Naive B cell (primary cell): Measurements from ENCODE around the gene ADD3. TPM values are rescaled to one million over a fixed set of nuclear protein-coding genes. Genes with fewer than 3 reads are reported as not detected.

Experiments used
- ATAC-seq, 2 donors: fragments of 150-1000 bp; cut with Tn5 transposase; 2 replicates each; pipeline ENCODE4 v1.10.0; 2021; ENCODE audit warnings: low read depth in 2 of 2, mild to moderate bottlenecking in 2 of 2, moderate library complexity in 2 of 2
- DNase-seq: peaks from one replicate; pipeline ENCODE4 v3.0.0; 2022
- H3K27ac Mint-ChIP-seq, 6 donors: one replicate each; pipeline ENCODE4 v1.8.0; 2020 to 2022; ENCODE audit warnings: mild to moderate bottlenecking in 6 of 6, mixed read lengths in 6 of 6, moderate library complexity in 5 of 6, inconsistent platforms in 2 of 6
- H3K27me3 Mint-ChIP-seq, 3 donors: one replicate each; pipeline ENCODE4 v1.8.0; 2021 to 2022; ENCODE audit warnings: mixed read lengths in 3 of 3, mild to moderate bottlenecking in 1 of 3
- H3K36me3 Mint-ChIP-seq, 2 donors: one replicate each; pipeline ENCODE4 v1.8.0; 2020 to 2022; ENCODE audit warnings: mixed read lengths in 2 of 2, inconsistent platforms in 1 of 2, mild to moderate bottlenecking in 1 of 2
- H3K4me1 Mint-ChIP-seq, 3 donors: one replicate each; pipeline ENCODE4 v1.8.0; 2020 to 2022; ENCODE audit warnings: mixed read lengths in 3 of 3, inconsistent platforms in 1 of 3, mild to moderate bottlenecking in 1 of 3, moderate library complexity in 1 of 3
- H3K4me3 Mint-ChIP-seq, 8 donors: one replicate each; pipeline ENCODE4 v1.8.0; 2020 to 2022; ENCODE audit warnings: mild to moderate bottlenecking in 8 of 8, mixed read lengths in 8 of 8, moderate library complexity in 8 of 8, inconsistent platforms in 2 of 8
- H3K9me3 Mint-ChIP-seq, 7 donors: one replicate each; pipeline ENCODE4 v1.8.0; 2020 to 2022; ENCODE audit warnings: mixed read lengths in 7 of 7, mild to moderate bottlenecking in 5 of 7, inconsistent platforms in 2 of 7, moderate library complexity in 1 of 7
- polyA plus RNA-seq, 6 donors: library from polyadenylated mRNA; unstranded; fragments of 300-500 nt; fragmentation: Illumina TruSeq; gene quantifications; one replicate each; pipeline ENCODE4 v1.2.3, GENCODE V29; 2021; ENCODE audit warnings: low read depth in 6 of 6

Gene ADD3
- polyA plus RNA-seq, 6 donors from 2014 or later: 322 to 394 (median 366) TPM

DNA sequence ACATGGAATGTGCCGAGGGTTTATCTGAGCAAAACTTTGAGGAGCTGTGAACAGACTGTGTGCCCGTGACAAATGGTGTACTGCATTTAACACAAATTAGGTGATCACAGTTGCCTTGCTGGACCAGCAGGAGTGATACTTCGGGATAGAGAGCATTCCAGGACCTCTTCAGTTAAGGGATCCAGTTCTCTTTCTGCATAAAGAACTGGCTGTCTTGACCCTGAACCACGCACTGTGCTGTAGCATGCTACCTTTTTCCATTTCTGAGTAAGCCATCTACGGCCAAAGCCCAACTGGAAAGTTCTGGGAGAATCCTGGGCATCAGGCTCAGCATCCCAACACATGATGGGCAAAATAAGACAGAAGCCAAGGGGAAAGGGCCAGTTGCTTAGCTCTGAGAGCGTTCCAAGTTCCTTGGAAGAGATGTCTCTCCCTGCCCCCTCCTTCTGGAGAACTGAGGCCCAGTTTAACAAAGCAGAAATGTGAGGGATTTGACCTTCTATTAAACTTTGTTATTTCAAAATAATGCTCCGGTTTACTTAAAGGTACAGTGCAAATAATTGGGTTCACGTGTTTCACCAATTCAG is 37.9 kb upstream of the ADD3 start:
- H3K27ac Mint-ChIP-seq: no peak overlapping the region

DNA sequence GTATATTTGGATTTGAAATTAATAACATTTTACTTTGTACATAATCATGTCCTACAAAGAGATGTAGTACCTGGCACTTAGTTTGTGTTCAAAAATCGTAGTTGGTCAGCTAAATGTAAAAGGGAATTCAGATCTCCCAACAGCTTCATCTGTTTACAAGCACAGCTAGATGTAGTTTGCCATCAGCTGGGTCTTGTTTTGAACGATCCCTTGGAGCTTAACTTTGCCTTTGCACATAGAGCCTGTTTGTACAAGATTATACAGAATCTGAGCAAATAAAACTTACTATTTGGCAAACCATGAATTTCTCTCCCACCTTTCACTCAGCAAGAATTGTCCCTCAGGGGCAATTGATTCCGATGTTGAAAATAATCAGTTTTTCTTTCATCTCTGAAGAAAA is 36.1 kb upstream of the ADD3 start:
- H3K4me1 Mint-ChIP-seq: no peaks in the 10 kb centered on the region
- no peak overlapping the region for H3K27ac Mint-ChIP-seq
- DNase-seq: no peak
- H3K9me3 Mint-ChIP-seq: no peaks in the 10 kb centered on the region
- ATAC-seq: no peak
- H3K36me3 Mint-ChIP-seq: no peaks in the 10 kb centered on the region
- H3K27me3 Mint-ChIP-seq: peaks cover 0 to 10% (median 8%) of the 10 kb centered on the region in 3 donors
- no peak overlapping the region for H3K4me3 Mint-ChIP-seq

More for the DNA sequence above, 37.9 kb upstream of the ADD3 start:
- Mint-ChIP-seq H3K27me3 (peaks cover 0 to 10% (median 8%) of the 10 kb centered on the region in 3 donors), H3K9me3 (no peaks in the 10 kb centered on the region), H3K4me1 (no peaks in the 10 kb centered on the region), H3K4me3 (no peak overlapping the region), H3K36me3 (no peaks in the 10 kb centered on the region)
- DNase-seq (no peak), ATAC-seq (no peak)

DNA sequence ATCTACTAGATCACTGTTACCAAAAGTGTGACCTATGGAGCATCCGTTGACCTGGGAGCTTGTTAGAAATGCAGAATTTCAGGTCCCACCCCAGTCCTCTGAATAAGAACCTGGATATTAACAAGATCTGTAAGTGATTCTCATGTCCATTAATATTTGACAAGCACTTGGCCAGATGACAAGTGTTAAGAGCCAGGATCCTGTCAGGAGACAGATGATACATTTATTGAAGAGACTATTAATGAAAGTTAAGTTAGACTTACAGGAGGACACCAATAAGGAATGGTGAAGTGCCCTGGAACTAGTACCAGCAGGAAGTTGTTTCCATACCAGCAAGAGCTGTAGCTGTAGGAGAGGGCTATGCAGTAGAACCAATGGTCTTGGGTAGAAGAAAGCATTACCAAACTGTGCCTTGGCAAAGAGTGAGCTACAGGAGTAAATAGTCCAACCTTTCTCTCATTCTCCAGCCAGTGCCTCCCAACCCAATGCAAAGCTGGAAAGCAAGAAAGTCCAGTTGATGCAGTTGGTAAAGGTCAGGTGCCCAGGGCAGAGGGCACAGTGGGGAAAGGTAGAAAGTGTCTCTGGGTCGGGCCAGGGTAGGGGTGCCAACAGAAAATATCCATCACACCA is 35.3 kb upstream of the ADD3 start:
- no peak for ATAC-seq
- Mint-ChIP-seq H3K36me3 (no peaks in the 10 kb centered on the region), H3K27ac (no peak overlapping the region), H3K27me3 (peaks cover 0 to 10% (median 8%) of the 10 kb centered on the region in 3 donors), H3K9me3 (no peaks in the 10 kb centered on the region), H3K4me3 (no peak overlapping the region), H3K4me1 (no peaks in the 10 kb centered on the region)
- no peak for DNase-seq

DNA sequence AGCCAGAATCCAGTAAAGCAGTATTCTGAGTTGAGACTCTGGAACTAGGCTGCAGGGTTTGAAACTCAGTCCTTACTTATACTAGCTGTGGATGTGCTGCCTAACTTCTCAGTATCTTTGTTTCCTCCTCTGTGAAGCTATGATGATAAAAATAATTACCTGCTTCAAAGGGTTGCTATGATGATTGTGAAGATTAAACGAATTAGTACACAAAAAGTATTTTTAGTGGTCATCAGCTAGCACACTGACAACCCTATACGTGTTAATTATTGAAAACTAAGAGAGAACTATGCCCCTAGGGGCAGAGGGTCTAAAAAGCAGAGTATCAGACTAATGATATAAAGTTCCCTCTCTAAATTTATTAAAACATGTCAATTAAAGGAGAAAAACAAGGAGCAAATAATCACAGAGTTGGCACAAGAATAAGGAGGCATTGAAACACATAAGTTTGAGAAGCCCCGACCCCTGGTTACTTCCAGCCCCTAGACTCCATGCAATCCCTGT is 34.4 kb upstream of the ADD3 start:
- DNase-seq (no peak), ATAC-seq (no peak)
- Mint-ChIP-seq H3K9me3 (no peaks in the 10 kb centered on the region), H3K4me1 (no peaks in the 10 kb centered on the region), H3K36me3 (no peaks in the 10 kb centered on the region), H3K27ac (peak overlapping the region in 1 of 6 donors; percentile 17), H3K4me3 (no peak overlapping the region), H3K27me3 (peaks cover 0 to 10% (median 8%) of the 10 kb centered on the region in 3 donors)

- H3K4me3 Mint-ChIP-seq: no peak overlapping the region
- DNase-seq: no peak
- no peaks in the 10 kb centered on the region for H3K9me3 Mint-ChIP-seq
- H3K27me3 Mint-ChIP-seq: peaks cover 0 to under 1% (median 0%) of the 10 kb centered on the region in 3 donors
- no peak for ATAC-seq
- no peaks in the 10 kb centered on the region for H3K4me1 Mint-ChIP-seq
- peak overlapping the region in 1 of 6 donors; percentile 56 for H3K27ac Mint-ChIP-seq
- no peaks in the 10 kb centered on the region for H3K36me3 Mint-ChIP-seq
Observed at GRCh38 chr10:109974504-109975191, 33.1 kb upstream of the ADD3 start.

GRCh38 chr10:109975244-109976190 is 32.3 kb upstream of the ADD3 start:
- Mint-ChIP-seq H3K36me3 (no peaks in the 10 kb centered on the region), H3K9me3 (no peaks in the 10 kb centered on the region), H3K27ac (no peak overlapping the region), H3K27me3 (no peaks in the 10 kb centered on the region), H3K4me1 (no peaks in the 10 kb centered on the region), H3K4me3 (no peak overlapping the region)
- DNase-seq (no peak), ATAC-seq (no peak)

DNA sequence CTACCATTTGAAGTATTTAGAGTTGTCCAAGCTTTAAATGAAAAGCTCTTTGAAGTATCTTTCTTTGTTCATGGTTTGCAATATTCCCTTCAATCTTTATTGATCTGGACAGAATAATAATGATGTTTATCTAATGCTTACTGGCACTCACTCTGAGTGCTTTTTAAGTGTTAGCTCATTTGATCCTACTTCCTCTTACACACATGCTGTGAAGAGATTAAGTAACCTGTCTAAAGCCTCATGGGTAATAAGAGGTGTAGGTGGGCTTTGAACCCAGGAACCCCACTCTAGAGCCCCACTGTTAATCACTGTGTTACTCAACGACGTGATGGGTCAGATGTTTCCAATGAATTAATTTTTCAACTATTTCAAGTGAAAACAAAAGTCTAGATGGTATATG is 31.1 kb upstream of the ADD3 start:
- Mint-ChIP-seq H3K27me3 (no peaks in the 10 kb centered on the region), H3K4me1 (no peaks in the 10 kb centered on the region), H3K27ac (no peak overlapping the region), H3K4me3 (no peak overlapping the region), H3K9me3 (no peaks in the 10 kb centered on the region), H3K36me3 (no peaks in the 10 kb centered on the region)
- DNase-seq (no peak), ATAC-seq (no peak)

DNA sequence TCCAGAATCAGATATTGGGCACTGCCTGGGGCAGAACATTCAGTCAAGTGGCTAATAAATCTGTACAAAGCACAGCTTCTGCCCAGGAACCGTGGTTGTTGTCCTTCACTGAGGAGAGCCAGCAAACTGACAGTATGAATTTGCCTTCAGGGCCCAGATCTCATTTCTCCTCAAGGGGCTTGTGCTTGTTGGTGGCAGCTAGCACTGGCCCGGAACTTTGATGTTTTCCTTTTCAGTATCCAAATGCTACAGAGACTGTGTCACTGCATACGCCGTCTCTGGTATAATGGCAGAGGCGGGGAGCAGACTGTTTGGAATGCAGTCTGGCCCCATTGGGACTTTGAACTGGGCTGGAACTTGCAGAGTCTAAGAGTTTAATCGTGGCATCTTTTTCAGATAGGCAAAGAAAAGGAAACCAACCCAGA is 30.4 kb upstream of the ADD3 start:
- no peaks in the 10 kb centered on the region for H3K27me3 Mint-ChIP-seq
- ATAC-seq (no peak), DNase-seq (no peak)
- no peaks in the 10 kb centered on the region for H3K36me3 Mint-ChIP-seq
- no peaks in the 10 kb centered on the region for H3K9me3 Mint-ChIP-seq
- no peak overlapping the region for H3K27ac Mint-ChIP-seq
- no peak overlapping the region for H3K4me3 Mint-ChIP-seq
- no peaks in the 10 kb centered on the region for H3K4me1 Mint-ChIP-seq

DNA sequence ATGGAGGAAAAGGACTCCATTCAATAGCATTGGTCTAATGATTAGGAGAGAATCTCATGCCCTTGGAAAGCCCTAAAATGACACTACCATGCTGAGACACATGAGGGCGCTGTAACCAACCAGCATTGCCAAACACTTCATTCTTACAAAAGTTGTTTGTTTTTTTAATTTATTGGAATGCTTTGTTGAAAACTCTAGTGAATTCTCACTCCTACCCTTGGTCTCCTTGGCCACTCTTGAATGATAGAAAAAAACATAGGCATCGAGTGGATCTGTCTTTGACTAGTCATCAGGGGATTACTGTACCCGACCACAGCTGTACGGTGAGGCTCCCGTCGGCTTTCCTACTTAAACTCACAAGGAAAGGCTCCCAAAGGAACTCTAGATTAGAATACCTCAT is 29.3 kb upstream of the ADD3 start:
- Mint-ChIP-seq H3K9me3 (no peaks in the 10 kb centered on the region), H3K4me3 (no peak overlapping the region), H3K4me1 (no peaks in the 10 kb centered on the region), H3K36me3 (no peaks in the 10 kb centered on the region), H3K27ac (no peak overlapping the region), H3K27me3 (no peaks in the 10 kb centered on the region)
- DNase-seq (peak; percentile 30), ATAC-seq (peak; percentile 49 to 52)

- peaks cover 0 to 2% (median 0%) of the 10 kb centered on the region in 7 donors for H3K9me3 Mint-ChIP-seq
- H3K4me1 Mint-ChIP-seq: no peaks in the 10 kb centered on the region
- no peaks in the 10 kb centered on the region for H3K27me3 Mint-ChIP-seq
- H3K36me3 Mint-ChIP-seq: no peaks in the 10 kb centered on the region
- ATAC-seq: no peak
- H3K4me3 Mint-ChIP-seq: no peak overlapping the region
- H3K27ac Mint-ChIP-seq: no peak overlapping the region
- DNase-seq: no peak
Observed at GRCh38 chr10:109979215-109979614, 28.6 kb upstream of the ADD3 start.

DNA sequence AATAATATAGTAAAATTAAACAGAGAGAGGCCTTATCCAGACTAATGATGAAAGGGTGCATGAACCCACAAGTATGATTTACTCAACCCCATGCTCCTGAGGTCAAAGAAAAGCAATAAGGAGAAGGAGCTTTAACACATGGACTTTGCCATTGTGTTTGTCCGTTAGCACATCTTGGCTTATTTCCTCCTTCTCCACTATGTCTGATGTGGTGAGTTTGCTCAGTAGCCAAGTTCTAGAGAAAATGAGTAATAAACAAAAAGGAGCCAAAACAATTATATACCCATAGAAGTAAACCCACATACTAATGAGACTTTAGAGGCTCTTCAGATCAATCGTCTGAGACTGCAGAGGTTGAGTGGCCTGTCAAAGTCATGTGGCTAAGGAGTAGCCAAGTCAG is 26.1 kb upstream of the ADD3 start:
- DNase-seq: no peak
- Mint-ChIP-seq H3K9me3 (peaks cover 0 to 14% (median 8%) of the 10 kb centered on the region in 7 donors), H3K27ac (no peak overlapping the region), H3K27me3 (no peaks in the 10 kb centered on the region), H3K4me1 (no peaks in the 10 kb centered on the region), H3K36me3 (no peaks in the 10 kb centered on the region), H3K4me3 (no peak overlapping the region)
- ATAC-seq: no peak

DNA sequence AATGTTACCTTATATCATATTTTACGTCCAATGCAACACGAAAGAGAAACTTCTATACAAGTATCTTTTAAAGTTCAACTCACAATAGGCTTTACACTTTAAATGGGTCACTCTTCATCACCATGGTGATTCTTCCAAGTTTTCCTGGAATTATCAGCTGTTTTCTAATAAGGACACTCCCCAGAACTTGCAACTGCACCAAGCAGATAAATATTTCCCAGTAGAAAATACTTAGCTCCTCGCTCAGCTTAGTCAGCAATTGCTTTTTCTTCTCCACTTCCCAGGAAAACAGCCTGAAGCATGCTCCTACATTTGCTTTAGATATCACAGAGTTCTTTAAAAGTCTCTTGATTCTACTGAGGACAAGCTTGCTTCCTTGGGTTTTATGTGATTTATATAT is 25.7 kb upstream of the ADD3 start:
- H3K27ac Mint-ChIP-seq: no peak overlapping the region
- ATAC-seq (no peak), DNase-seq (no peak)
- peaks cover 0 to under 1% of the 10 kb centered on the region in 2 donors for H3K36me3 Mint-ChIP-seq
- H3K27me3 Mint-ChIP-seq: no peaks in the 10 kb centered on the region
- peaks cover 0 to 14% (median 8%) of the 10 kb centered on the region in 7 donors for H3K9me3 Mint-ChIP-seq
- H3K4me1 Mint-ChIP-seq: no peaks in the 10 kb centered on the region
- no peak overlapping the region for H3K4me3 Mint-ChIP-seq

DNA sequence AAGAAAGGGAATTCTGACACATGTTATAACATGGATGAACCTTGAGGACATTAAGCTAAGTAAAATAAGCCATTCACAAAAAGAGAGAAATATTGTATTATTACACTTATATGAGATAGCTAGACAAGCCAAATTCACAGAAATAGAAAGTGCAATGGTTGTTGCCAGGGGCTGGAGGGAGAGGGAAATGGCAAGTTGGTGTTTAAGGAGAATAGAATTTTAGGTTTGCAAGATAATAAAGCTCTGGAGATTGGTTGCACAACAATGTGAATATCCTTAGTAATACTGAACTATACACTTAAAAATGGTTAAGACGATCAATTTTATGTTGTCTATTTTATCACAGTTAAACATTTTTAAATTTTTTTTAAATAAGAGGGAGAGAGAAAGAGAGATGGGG is 25.0 kb upstream of the ADD3 start:
- no peak for DNase-seq
- ATAC-seq: no peak
- Mint-ChIP-seq H3K4me1 (no peaks in the 10 kb centered on the region), H3K36me3 (peaks cover 7% of the 10 kb centered on the region in 2 donors), H3K27me3 (no peaks in the 10 kb centered on the region), H3K9me3 (peaks cover under 1 to 19% (median 10%) of the 10 kb centered on the region in 7 donors), H3K27ac (peak overlapping the region in 1 of 6 donors; percentile 23), H3K4me3 (no peak overlapping the region)
